Lung (tissue), 12 donors: Measurements from ENCODE around the gene TRAPPC14. TPM values are rescaled to one million over a fixed set of nuclear protein-coding genes. Genes with fewer than 3 reads are reported as not detected.

Experiments used
- ATAC-seq: fragments of 200-7000 bp; cut with Tn5 transposase; one replicate; pipeline ENCODE4 v1.9.1; 2020; ENCODE audit warnings: moderate number of reproducible peaks; ENCODE audit not compliant: insufficient read depth, low FRiP score
- DNase-seq, 3 donors: peaks; one replicate each; pipeline ENCODE4 v3.0.0-alpha.2; 2013 to 2017
- H3K27ac ChIP-seq, 2 donors: one replicate each; pipeline ENCODE4 v1.5.1; 2013; ENCODE audit warnings: mild to moderate bottlenecking in 2 of 2, moderate library complexity in 2 of 2, control low read depth in 1 of 2, inconsistent platforms in 1 of 2, low read depth in 1 of 2, low read length in 1 of 2
- H3K27me3 ChIP-seq, 3 donors: one replicate each; pipeline ENCODE4 v1.5.1; 2013; ENCODE audit warnings: low read length in 2 of 3; ENCODE audit not compliant: control insufficient read depth in 3 of 3, insufficient read depth in 3 of 3
- H3K36me3 ChIP-seq, 4 donors: one replicate each; pipeline ENCODE4 v1.5.1; 2013; ENCODE audit warnings: low read length in 4 of 4, mild to moderate bottlenecking in 1 of 4, moderate library complexity in 1 of 4; ENCODE audit not compliant: control insufficient read depth in 4 of 4, insufficient read depth in 4 of 4
- H3K4me1 ChIP-seq, 5 donors: one replicate each; pipeline ENCODE4 v1.5.1; 2013; ENCODE audit warnings: low read length in 5 of 5, mild to moderate bottlenecking in 2 of 5, moderate library complexity in 1 of 5; ENCODE audit not compliant: control insufficient read depth in 5 of 5, insufficient read depth in 5 of 5
- H3K4me3 ChIP-seq: one replicate; pipeline ENCODE4 v1.5.1; 2013; ENCODE audit warnings: mild to moderate bottlenecking, control low read depth, moderate library complexity
- H3K9ac ChIP-seq, 2 donors: one replicate each; pipeline ENCODE4 v1.5.1; 2013; ENCODE audit warnings: low read length in 2 of 2, control low read depth in 1 of 2; ENCODE audit not compliant: insufficient read depth in 1 of 2
- H3K9me3 ChIP-seq, 4 donors: one replicate each; pipeline ENCODE4 v1.5.1; 2013; ENCODE audit warnings: low read length in 3 of 4, mild to moderate bottlenecking in 1 of 4, moderate library complexity in 1 of 4; ENCODE audit not compliant: control insufficient read depth in 4 of 4, insufficient read depth in 3 of 4
- WGBS, 2 donors: extraction: QIAGEN DNeasy Blood & Tissue Kit; methylation state at CpG; one replicate each; pipeline ENCODE4 v1.1.7; 2013; 5-methylcytosine and 5-hydroxymethylcytosine counted together
- polyA plus RNA-seq, 2 donors: library from polyadenylated mRNA; stranded (reverse); fragments of 200-250 nt; gene quantifications; one replicate each; pipeline ENCODE4 v1.2.1, GENCODE V29; 2013
- total RNA-seq, 2 donors: library from RNA; depleted of rRNA in 1 of 2; stranded (reverse); fragments of >200 nt in 1 of 2; gene quantifications; one replicate each; pipeline ENCODE4 v1.2.1, GENCODE V29; 2014 to 2021
- TF ChIP-seq, protein P1 (sequence below): IDR thresholded peaks from 2 replicates; pipeline ENCODE4 v1.5.1; 2012; ENCODE audit warnings: mild to moderate bottlenecking; ENCODE audit errors: control extremely low read depth, extremely low read depth
- donor health status: control.
- donor health status: control.
- donor health status: Bipolar disorder and iron deficiency.
- donor health status: healthy.
- donor health status: DM: yes; HTN: yes; CAD: no.

The TRAPPC14 gene
- total and polyA plus RNA-seq, 4 donors: 9.8 to 27.9 (median 19.5) TPM

DNA sequence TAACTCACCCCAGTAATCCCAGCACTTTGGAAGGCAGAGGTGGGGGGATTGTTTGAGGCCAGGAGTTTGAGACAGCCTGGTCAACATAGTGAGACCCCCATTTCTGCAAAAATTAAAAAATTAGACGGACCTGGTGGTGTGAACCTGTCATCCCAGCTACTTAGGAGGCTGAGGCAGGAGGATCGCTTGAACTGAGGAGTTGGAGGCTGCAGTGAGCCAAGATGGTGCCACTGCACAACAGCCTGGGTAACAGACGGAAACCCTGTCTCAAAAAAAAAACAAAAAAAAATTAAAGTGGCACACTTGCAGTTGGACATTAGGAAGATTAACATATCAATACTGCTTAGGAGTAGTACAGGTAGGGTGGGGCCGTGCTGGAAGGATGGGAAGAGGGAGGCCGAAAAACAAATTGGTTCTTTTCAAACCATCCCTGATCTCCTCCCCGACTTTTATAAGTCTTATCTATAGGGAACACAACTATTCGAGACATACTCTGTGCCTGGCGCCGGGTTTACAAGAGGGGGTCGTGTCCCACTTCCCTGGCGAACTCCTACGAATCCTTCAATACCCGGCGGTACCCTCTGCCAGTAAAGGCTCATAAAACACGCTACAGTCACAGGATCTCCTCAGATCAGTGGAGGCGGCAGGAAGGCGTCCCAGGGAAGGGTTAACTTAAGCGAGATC, 40.0 kb downstream of the TRAPPC14 start:
- TF ChIP-seq, protein P1, sequence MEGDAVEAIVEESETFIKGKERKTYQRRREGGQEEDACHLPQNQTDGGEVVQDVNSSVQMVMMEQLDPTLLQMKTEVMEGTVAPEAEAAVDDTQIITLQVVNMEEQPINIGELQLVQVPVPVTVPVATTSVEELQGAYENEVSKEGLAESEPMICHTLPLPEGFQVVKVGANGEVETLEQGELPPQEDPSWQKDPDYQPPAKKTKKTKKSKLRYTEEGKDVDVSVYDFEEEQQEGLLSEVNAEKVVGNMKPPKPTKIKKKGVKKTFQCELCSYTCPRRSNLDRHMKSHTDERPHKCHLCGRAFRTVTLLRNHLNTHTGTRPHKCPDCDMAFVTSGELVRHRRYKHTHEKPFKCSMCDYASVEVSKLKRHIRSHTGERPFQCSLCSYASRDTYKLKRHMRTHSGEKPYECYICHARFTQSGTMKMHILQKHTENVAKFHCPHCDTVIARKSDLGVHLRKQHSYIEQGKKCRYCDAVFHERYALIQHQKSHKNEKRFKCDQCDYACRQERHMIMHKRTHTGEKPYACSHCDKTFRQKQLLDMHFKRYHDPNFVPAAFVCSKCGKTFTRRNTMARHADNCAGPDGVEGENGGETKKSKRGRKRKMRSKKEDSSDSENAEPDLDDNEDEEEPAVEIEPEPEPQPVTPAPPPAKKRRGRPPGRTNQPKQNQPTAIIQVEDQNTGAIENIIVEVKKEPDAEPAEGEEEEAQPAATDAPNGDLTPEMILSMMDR: no peak
- H3K4me1 ChIP-seq: peaks cover 0 to 14% (median 7%) of the 10 kb centered on the region in 5 donors
- peaks cover 0 to 14% (median 5%) of the 10 kb centered on the region in 4 donors for H3K36me3 ChIP-seq
- 22 to 25% methylated on average over 18 of the region's 18 CpGs for WGBS, 2 donors
- H3K4me3 ChIP-seq: peak overlapping the region; percentile 86
- no peak for DNase-seq
- no peaks in the 10 kb centered on the region for H3K27me3 ChIP-seq
- peak overlapping the region; percentile 69 to 95 for H3K9ac ChIP-seq
- no peak for ATAC-seq
- no peaks in the 10 kb centered on the region for H3K9me3 ChIP-seq
- H3K27ac ChIP-seq: peak overlapping the region; percentile 64 to 75

DNA sequence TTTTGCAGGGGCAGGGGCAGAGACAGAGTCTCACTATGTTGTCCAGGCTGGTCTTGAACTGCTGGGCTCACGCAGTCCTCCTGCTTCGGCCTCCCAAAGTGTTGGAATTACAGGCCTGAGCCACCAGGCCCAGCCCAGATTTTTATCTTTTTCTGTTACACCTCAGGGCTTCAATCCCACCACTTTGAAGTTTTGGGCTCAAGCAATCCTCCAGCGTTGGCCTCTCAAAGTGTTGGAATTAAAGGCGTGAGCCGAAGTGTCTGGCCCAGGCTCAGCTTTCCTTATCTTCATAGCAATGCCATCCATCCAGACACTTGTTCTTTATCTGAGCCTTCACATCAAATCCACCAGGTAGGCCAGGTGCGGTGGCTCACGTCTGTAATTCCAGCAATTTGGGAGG, 43.5 kb downstream of the TRAPPC14 start:
- ATAC-seq (no peak), DNase-seq (no peak)
- H3K27me3 ChIP-seq: no peaks in the 10 kb centered on the region
- H3K4me3 ChIP-seq: no peak overlapping the region
- H3K27ac ChIP-seq: no peak overlapping the region
- H3K36me3 ChIP-seq: peaks cover 0 to 24% (median 18%) of the 10 kb centered on the region in 4 donors
- H3K4me1 ChIP-seq: peaks cover 0 to 6% (median 2%) of the 10 kb centered on the region in 5 donors
- H3K9me3 ChIP-seq: no peaks in the 10 kb centered on the region
- WGBS, 2 donors: 92 to 96% methylated on average over 7 of the region's 7 CpGs
- TF ChIP-seq, protein P1: no peak
- no peak overlapping the region for H3K9ac ChIP-seq

DNA sequence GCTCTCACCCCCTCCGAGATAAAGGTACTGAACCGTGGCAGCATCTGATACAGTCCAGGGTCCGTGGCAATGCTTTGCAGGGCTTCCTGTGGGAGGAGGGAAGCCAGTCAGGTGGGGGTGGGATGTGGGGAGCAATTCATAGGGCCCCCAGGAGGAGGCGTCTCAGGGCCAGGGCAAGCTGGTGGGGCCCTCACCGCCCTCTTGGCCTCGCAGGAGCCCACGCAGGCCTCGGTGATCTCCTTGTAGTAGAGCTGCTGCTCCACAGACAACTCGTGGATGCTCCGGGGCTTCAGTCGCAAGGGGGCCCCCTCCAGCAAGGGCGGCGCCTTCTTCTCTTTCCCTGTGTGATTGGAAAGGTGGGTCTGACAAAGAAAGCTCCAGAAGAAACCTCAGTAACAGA, 46.6 kb downstream of the TRAPPC14 start:
- Histone ChIP-seq H3K4me1 (no peaks in the 10 kb centered on the region), H3K4me3 (no peak overlapping the region), H3K9me3 (no peaks in the 10 kb centered on the region), H3K9ac (no peak overlapping the region), H3K27me3 (no peaks in the 10 kb centered on the region), H3K27ac (no peak overlapping the region), H3K36me3 (peaks cover under 1 to 49% (median 29%) of the 10 kb centered on the region in 4 donors)
- DNase-seq (no peak), ATAC-seq (no peak)
- 85 to 90% methylated on average over 13 of the region's 13 CpGs for WGBS, 2 donors
- TF ChIP-seq, protein P1: no peak
